Gastrocnemius medialis (tissue), 4 donors: ENCODE results near the gene PRKAG2.

Experiments used
- POLR2A ChIP-seq, 2 donors: fragments of 450-650 bp; IDR thresholded peaks; one replicate each; pipeline ENCODE4 v1.6.1; 2017; ENCODE audit warnings: antibody characterized with exemption in 2 of 2, mild to moderate bottlenecking in 2 of 2, moderate library complexity in 2 of 2
- TF ChIP-seq, protein P1 (sequence below), 5 experiments: fragments of 450-650 bp in 3 of 5; fragments of 200-600 bp in 2 of 5; sonication (generic) in 2 of 5; IDR thresholded peaks in 4 of 5; conservative IDR thresholded peaks in 1 of 5; 1 replicate in 4 of 5; 2 replicates in 1 of 5; pipeline ENCODE4 v1.5.1; 2016 to 2019; ENCODE audit warnings: antibody characterized with exemption in 5 of 5, mild to moderate bottlenecking in 3 of 5, moderate library complexity in 3 of 5

DNA sequence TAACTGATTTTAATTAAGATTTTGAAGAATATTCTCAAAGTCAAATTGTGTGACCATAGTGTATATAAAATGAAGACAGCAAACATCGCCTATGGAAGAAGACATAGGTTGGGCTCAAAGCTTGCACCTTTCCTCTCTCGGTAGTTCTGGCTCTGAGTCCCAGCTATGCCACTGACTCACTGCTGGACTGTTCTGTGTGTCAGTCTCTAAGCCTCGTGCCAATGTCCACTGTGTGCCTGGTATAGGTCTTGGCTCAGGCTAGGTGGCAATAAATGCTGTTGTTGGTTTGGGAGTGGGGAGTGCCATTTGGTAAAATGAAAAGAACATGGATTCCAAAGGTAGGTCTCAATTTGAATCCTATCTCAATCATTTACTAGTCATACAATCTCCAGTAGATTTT is 219.7 kb downstream of the PRKAG2 start:
- TF ChIP-seq, protein P1, sequence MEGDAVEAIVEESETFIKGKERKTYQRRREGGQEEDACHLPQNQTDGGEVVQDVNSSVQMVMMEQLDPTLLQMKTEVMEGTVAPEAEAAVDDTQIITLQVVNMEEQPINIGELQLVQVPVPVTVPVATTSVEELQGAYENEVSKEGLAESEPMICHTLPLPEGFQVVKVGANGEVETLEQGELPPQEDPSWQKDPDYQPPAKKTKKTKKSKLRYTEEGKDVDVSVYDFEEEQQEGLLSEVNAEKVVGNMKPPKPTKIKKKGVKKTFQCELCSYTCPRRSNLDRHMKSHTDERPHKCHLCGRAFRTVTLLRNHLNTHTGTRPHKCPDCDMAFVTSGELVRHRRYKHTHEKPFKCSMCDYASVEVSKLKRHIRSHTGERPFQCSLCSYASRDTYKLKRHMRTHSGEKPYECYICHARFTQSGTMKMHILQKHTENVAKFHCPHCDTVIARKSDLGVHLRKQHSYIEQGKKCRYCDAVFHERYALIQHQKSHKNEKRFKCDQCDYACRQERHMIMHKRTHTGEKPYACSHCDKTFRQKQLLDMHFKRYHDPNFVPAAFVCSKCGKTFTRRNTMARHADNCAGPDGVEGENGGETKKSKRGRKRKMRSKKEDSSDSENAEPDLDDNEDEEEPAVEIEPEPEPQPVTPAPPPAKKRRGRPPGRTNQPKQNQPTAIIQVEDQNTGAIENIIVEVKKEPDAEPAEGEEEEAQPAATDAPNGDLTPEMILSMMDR (IDR thresholded peaks at IDR 0.05 in 4 of 5, conservative IDR thresholded peaks at IDR 0.05 in 1 of 5): no peak
- TF ChIP-seq POLR2A (IDR thresholded peaks at IDR 0.05): no peak
